ENCODE measurements around the gene HPCA. TPM values are rescaled to one million over a fixed set of nuclear protein-coding genes. Genes with fewer than 3 reads are reported as not detected.

HPCA gene
- total RNA-seq, 4 donors from 2014 or later: 0.64 to 0.96 TPM; not detected in 2

DNA sequence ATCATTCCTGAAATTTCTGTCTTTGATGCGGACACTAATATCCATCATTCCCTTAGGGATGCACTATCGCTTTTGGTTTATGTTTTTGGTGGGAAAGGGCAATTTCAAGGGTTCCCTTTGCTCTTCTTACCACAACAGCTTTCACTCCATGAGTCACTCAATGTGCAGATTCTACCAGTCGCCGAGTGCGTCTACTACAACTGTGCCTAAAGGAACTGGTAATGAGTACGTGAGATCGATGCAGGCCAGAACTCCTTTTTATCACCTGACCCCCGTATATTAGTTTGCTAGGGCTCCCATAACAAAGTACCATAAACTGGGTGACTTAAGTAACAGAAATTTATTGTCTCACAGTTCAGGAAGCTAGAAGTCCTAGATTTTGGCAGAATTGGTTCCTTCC is 42.4 kb downstream of the HPCA start:
- H3K27me3 ChIP-seq: peaks cover 15% of the 10 kb centered on the region
- H3K36me3 ChIP-seq: no peaks in the 10 kb centered on the region
- DNase-seq: no peak
- no peak overlapping the region for H3K4me3 ChIP-seq
- no peaks in the 10 kb centered on the region for H3K9me3 ChIP-seq
- 85 to 87% methylated on average over 2 to 8 of the region's 8 CpGs for WGBS, 2 donors (ENCODE audit: low coverage in 1 of 2)
- no peak for TF ChIP-seq EP300 (IDR thresholded peaks at IDR 0.05; ENCODE audit: low read depth)
- no peak for TF ChIP-seq POLR2AphosphoS5 (IDR thresholded peaks at IDR 0.05)
- intact Hi-C loops (cut with DNase I; ENCODE audit: low total_unique reads): loop anchor here (5.0 kb wide), 1 partner anchor 129 kb away; no protein-coding TSS in a partner anchor
- no peak overlapping the region for H3K27ac ChIP-seq
- in situ Hi-C loops (cut with MboI; ENCODE audit: low pct_ligation_motif_present in 1 of 4, low pct_unique_long_range_greater_than_20kb in 1 of 4, low sequenced_read_pairs in 3 of 4): loop anchor here in 2 of 4 donors (5.0 to 25.0 kb wide), 2 partner anchors 129 to 134 kb away; no protein-coding TSS in a partner anchor
- peaks cover 0 to 26% (median 19%) of the 10 kb centered on the region in 4 donors for H3K4me1 ChIP-seq

DNA sequence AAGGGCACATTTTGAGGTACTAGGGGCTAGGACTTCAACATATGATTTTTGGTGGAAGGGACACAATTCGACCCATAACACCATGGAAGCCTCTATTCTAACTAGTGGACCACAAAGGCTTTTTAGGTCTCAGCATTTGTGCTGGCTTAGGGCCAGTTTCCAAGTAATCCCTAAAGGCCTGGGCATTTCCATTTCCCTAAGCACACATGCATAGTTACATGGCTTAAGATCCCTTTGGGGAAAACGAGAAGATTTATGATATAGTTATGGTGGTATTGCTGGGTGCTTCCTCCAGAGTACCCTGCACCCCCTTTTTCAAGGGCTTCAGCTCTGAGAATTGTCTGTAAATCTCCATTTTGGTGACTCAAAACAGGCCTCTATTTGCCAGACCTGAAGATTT is 43.1 kb downstream of the HPCA start:
- in situ Hi-C loops (cut with MboI; ENCODE audit: low pct_ligation_motif_present in 1 of 4, low pct_unique_long_range_greater_than_20kb in 1 of 4, low sequenced_read_pairs in 3 of 4) (loop anchor here in 2 of 4 donors (5.0 to 25.0 kb wide), 2 partner anchors 128 to 133 kb away; no protein-coding TSS in a partner anchor), intact Hi-C loops (cut with DNase I; ENCODE audit: low total_unique reads) (loop anchor here (5.0 kb wide), 1 partner anchor 128 kb away; no protein-coding TSS in a partner anchor)
- peaks cover 1 to 30% (median 22%) of the 10 kb centered on the region in 4 donors for H3K4me1 ChIP-seq
- peaks cover 11% of the 10 kb centered on the region for H3K27me3 ChIP-seq
- no peak for DNase-seq
- no peak overlapping the region for H3K27ac ChIP-seq
- TF ChIP-seq POLR2AphosphoS5 (IDR thresholded peaks at IDR 0.05) (no peak), POLR2A (IDR thresholded peaks at IDR 0.05) (no peak), EP300 (IDR thresholded peaks at IDR 0.05; ENCODE audit: low read depth) (no peak)
- TF ChIP-seq, protein P1, sequence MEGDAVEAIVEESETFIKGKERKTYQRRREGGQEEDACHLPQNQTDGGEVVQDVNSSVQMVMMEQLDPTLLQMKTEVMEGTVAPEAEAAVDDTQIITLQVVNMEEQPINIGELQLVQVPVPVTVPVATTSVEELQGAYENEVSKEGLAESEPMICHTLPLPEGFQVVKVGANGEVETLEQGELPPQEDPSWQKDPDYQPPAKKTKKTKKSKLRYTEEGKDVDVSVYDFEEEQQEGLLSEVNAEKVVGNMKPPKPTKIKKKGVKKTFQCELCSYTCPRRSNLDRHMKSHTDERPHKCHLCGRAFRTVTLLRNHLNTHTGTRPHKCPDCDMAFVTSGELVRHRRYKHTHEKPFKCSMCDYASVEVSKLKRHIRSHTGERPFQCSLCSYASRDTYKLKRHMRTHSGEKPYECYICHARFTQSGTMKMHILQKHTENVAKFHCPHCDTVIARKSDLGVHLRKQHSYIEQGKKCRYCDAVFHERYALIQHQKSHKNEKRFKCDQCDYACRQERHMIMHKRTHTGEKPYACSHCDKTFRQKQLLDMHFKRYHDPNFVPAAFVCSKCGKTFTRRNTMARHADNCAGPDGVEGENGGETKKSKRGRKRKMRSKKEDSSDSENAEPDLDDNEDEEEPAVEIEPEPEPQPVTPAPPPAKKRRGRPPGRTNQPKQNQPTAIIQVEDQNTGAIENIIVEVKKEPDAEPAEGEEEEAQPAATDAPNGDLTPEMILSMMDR (IDR thresholded peaks at IDR 0.05): no peak
- H3K4me3 ChIP-seq: no peak overlapping the region
- H3K9me3 ChIP-seq: no peaks in the 10 kb centered on the region
- WGBS, 2 donors (ENCODE audit: low coverage in 1 of 2): 70% methylated on average over 2 of the region's 2 CpGs; no CpG with 5 or more reads in 1 of the 2 donors
- H3K36me3 ChIP-seq: no peaks in the 10 kb centered on the region

DNA sequence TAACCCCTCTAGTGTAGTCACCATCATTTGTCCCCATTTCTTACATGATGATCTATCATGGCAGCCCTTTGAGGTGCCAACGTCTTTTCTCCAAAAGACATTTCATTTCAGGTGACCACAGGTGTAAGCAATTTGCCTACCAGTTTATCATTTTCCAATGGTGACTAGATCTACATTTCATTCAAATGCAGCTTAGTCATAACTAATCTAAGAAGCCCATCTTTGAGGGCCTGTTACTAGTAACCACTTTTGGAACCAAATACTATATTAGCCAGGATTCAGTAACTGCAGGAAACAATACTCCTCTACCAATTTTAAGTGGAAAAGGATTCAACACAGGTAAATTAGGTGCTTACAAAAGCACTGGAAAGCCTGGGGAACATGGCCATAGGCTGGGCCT is 45.5 kb downstream of the HPCA start:
- 88 to 90% methylated on average over 1 of the region's 1 CpG for WGBS, 2 donors (ENCODE audit: low coverage in 1 of 2)
- no peak for DNase-seq
- in situ Hi-C loops (cut with MboI; ENCODE audit: low pct_ligation_motif_present in 1 of 4, low pct_unique_long_range_greater_than_20kb in 1 of 4, low sequenced_read_pairs in 3 of 4): loop anchor here in 3 of 4 donors (5.0 to 25.0 kb wide), 4 partner anchors 73 to 143 kb away; no protein-coding TSS in a partner anchor

DNA sequence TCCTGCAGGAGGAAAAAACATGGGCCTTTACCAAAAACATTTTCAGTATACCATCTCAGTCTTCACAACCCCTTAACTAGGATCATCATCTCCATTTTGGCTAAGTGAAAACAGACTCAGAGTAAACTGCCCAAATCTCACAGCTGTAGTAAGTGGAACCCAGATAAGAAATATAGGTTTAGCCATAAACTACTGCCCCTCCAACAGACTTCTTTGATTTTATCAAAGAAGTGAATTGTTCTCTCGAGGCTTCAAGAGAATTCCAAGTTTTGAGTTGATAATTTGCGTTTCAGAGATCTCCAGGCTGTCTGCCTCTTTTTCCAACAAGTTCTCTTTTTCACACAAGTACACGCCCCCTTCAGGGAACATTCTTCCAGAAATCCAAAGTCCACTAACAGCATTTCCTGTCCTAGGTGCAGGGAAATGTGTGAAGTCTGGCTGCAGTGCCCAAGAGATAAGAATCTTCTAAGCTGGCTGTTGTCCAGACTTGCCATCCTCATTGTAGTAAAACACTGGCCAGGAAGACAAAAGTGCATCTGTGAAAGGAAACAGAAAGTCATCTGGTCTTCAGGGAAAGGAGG is 47.5 kb downstream of the HPCA start:
- Histone ChIP-seq H3K27me3 (no peaks in the 10 kb centered on the region), H3K27ac (peak overlapping the region; percentile 82 to 89 (median 85)), H3K9me3 (no peaks in the 10 kb centered on the region), H3K36me3 (peaks cover 0 to 13% (median 5%) of the 10 kb centered on the region in 4 donors), H3K4me1 (peaks cover 6 to 50% (median 34%) of the 10 kb centered on the region in 4 donors), H3K4me3 (no peak overlapping the region)
- TF ChIP-seq EP300 (IDR thresholded peaks at IDR 0.05; ENCODE audit: low read depth) (peak; percentile 69), POLR2A (IDR thresholded peaks at IDR 0.05) (no peak), POLR2AphosphoS5 (IDR thresholded peaks at IDR 0.05) (peak; percentile 34 to 79 (median 70))
- TF ChIP-seq, protein P1 (IDR thresholded peaks at IDR 0.05): peak in 2 of 5 experiments; percentile 38 to 58
- in situ Hi-C loops (cut with MboI; ENCODE audit: low pct_ligation_motif_present in 1 of 4, low pct_unique_long_range_greater_than_20kb in 1 of 4, low sequenced_read_pairs in 3 of 4): loop anchor here in 3 of 4 donors (5.0 to 25.0 kb wide), 4 partner anchors 71 to 141 kb away; no protein-coding TSS in a partner anchor
- DNase-seq: peak; percentile 77
- intact Hi-C loops (cut with DNase I; ENCODE audit: low total_unique reads): loop anchor here (2.0 kb wide), 1 partner anchor 153 kb away; no protein-coding TSS in a partner anchor
- WGBS, 2 donors (ENCODE audit: low coverage in 1 of 2): 29 to 43% methylated on average over 2 to 3 of the region's 3 CpGs

More for the DNA sequence above, 45.5 kb downstream of the HPCA start:
- H3K27ac ChIP-seq: no peak overlapping the region
- H3K4me3 ChIP-seq: no peak overlapping the region
- H3K36me3 ChIP-seq: peaks cover 0 to 2% (median 0%) of the 10 kb centered on the region in 4 donors
- intact Hi-C loops (cut with DNase I; ENCODE audit: low total_unique reads): no loop called here
- H3K27me3 ChIP-seq: no peaks in the 10 kb centered on the region
- TF ChIP-seq, protein P1 (IDR thresholded peaks at IDR 0.05): no peak
- no peak for TF ChIP-seq POLR2AphosphoS5 (IDR thresholded peaks at IDR 0.05)
- no peak for TF ChIP-seq EP300 (IDR thresholded peaks at IDR 0.05; ENCODE audit: low read depth)
- TF ChIP-seq POLR2A (IDR thresholded peaks at IDR 0.05): no peak
- peaks cover 4 to 36% (median 24%) of the 10 kb centered on the region in 4 donors for H3K4me1 ChIP-seq
- no peaks in the 10 kb centered on the region for H3K9me3 ChIP-seq
